ENCODE results near the gene VIPR2.

The VIPR2 gene

DNA sequence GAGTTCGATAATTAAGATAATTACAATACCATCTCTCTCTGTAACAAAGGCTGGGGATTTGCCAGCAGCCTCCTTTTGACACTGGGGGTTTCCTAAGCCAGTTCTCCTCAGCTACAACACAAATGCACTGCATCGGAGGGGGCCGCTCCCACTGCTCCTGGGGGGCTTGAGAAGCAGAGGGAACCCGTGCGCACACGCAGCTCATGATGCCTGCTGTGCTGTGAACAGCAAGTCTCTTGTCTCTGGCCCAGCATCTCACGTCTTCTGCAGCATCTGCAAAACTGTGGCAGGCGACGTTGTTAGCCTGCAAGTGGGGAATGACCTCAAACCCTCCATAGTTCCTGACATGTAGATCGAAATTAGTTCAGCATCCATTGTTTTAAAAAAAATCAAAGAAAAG, 5.5 kb downstream of the VIPR2 start:
- H3K4me1 ChIP-seq (ENCODE audit: low read length) = no peaks in the 10 kb centered on the region
- DNase-seq = no peak
- H3K79me2 ChIP-seq (ENCODE audit: low read length) = no peaks in the 10 kb centered on the region
- no peak overlapping the region for H3K4me2 ChIP-seq (ENCODE audit: low read depth, low read length)
- no peak overlapping the region for H2AFZ ChIP-seq (ENCODE audit: low read length)
- H3K27me3 ChIP-seq (replicated peaks; ENCODE audit: insufficient read depth, low read length) = 0 out of 2 replicates have a peak, but pooled peaks cover 4% of the 10 kb centered on the region
- no peak for TF ChIP-seq EZH2 (optimal IDR thresholded peaks at IDR 0.05; ENCODE audit: low read depth, low read length)
- H3F3A ChIP-seq (ENCODE audit: insufficient read depth, low read length) = no peaks in the 10 kb centered on the region
- no peaks in the 10 kb centered on the region for H4K20me1 ChIP-seq (ENCODE audit: insufficient read depth, low read length)
- no peak overlapping the region for H3K27ac ChIP-seq (ENCODE audit: low read length)
- no peaks in the 10 kb centered on the region for H3K36me3 ChIP-seq (replicated peaks; ENCODE audit: insufficient read depth, low read length)
- no peaks in the 10 kb centered on the region for H3K9me2 ChIP-seq (replicated peaks; ENCODE audit: insufficient read depth, low read length)
- no peak overlapping the region for H3K4me3 ChIP-seq (ENCODE audit: low read length)
- no peak overlapping the region for H3K9ac ChIP-seq (ENCODE audit: low read length)
- no peaks in the 10 kb centered on the region for H3K9me3 ChIP-seq (replicated peaks; ENCODE audit: insufficient read depth, low read length)

GRCh38 chr7:159138508-159138907, 6.2 kb downstream of the VIPR2 start:
- Histone ChIP-seq H3K4me2 (ENCODE audit: low read depth, low read length) (no peak overlapping the region), H2AFZ (ENCODE audit: low read length) (no peak overlapping the region), H3K4me3 (ENCODE audit: low read length) (no peak overlapping the region), H3K27ac (ENCODE audit: low read length) (no peak overlapping the region), H3K9me3 (replicated peaks; ENCODE audit: insufficient read depth, low read length) (no peaks in the 10 kb centered on the region), H3K9me2 (replicated peaks; ENCODE audit: insufficient read depth, low read length) (no peaks in the 10 kb centered on the region), H3K9ac (ENCODE audit: low read length) (no peak overlapping the region), H3K4me1 (ENCODE audit: low read length) (no peaks in the 10 kb centered on the region), H3K36me3 (replicated peaks; ENCODE audit: insufficient read depth, low read length) (no peaks in the 10 kb centered on the region), H3K27me3 (replicated peaks; ENCODE audit: insufficient read depth, low read length) (0 out of 2 replicates have a peak, but pooled peaks cover 4% of the 10 kb centered on the region), H4K20me1 (ENCODE audit: insufficient read depth, low read length) (no peaks in the 10 kb centered on the region), H3K79me2 (ENCODE audit: low read length) (no peaks in the 10 kb centered on the region), H3F3A (ENCODE audit: insufficient read depth, low read length) (no peaks in the 10 kb centered on the region)
- DNase-seq = no peak
- TF ChIP-seq, protein P1, sequence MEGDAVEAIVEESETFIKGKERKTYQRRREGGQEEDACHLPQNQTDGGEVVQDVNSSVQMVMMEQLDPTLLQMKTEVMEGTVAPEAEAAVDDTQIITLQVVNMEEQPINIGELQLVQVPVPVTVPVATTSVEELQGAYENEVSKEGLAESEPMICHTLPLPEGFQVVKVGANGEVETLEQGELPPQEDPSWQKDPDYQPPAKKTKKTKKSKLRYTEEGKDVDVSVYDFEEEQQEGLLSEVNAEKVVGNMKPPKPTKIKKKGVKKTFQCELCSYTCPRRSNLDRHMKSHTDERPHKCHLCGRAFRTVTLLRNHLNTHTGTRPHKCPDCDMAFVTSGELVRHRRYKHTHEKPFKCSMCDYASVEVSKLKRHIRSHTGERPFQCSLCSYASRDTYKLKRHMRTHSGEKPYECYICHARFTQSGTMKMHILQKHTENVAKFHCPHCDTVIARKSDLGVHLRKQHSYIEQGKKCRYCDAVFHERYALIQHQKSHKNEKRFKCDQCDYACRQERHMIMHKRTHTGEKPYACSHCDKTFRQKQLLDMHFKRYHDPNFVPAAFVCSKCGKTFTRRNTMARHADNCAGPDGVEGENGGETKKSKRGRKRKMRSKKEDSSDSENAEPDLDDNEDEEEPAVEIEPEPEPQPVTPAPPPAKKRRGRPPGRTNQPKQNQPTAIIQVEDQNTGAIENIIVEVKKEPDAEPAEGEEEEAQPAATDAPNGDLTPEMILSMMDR (IDR thresholded peaks at IDR 0.05; ENCODE audit: low read length) = no peak
- TF ChIP-seq EZH2phosphoT487 (IDR thresholded peaks at IDR 0.05; ENCODE audit: low read length) (no peak), EZH2 (optimal IDR thresholded peaks at IDR 0.05; ENCODE audit: low read depth, low read length) (no peak)

DNA sequence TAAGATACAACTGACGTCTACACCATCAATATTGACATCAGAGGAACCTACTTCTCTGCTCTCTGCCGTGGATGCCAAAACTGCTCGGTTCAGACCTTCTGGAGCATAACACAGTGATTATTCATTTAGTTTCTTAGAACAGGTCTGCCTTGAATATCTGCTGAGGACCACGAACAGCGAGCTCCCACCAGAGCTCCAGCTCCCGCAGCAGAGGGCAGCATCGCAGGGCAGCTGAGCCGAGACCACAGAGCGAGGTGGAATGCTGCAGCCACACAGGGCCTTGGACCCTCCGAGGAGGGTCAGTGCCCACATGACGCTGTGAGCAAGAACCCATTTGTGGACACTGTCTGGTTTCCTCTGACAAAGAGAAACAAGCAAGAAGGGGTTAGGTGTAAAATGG, 6.8 kb downstream of the VIPR2 start:
- no peak overlapping the region for H3K27ac ChIP-seq (ENCODE audit: low read length)
- H3K4me1 ChIP-seq (ENCODE audit: low read length) = no peaks in the 10 kb centered on the region
- DNase-seq = no peak
- no peaks in the 10 kb centered on the region for H3K79me2 ChIP-seq (ENCODE audit: low read length)
- no peak overlapping the region for H2AFZ ChIP-seq (ENCODE audit: low read length)
- H3K9ac ChIP-seq (ENCODE audit: low read length) = no peak overlapping the region
- H3K9me3 ChIP-seq (replicated peaks; ENCODE audit: insufficient read depth, low read length) = no peaks in the 10 kb centered on the region
- H4K20me1 ChIP-seq (ENCODE audit: insufficient read depth, low read length) = no peaks in the 10 kb centered on the region
- no peak overlapping the region for H3K4me3 ChIP-seq (ENCODE audit: low read length)
- TF ChIP-seq EZH2 (optimal IDR thresholded peaks at IDR 0.05; ENCODE audit: low read depth, low read length) (no peak), EZH2phosphoT487 (IDR thresholded peaks at IDR 0.05; ENCODE audit: low read length) (no peak)
- TF ChIP-seq, protein P1 (IDR thresholded peaks at IDR 0.05; ENCODE audit: low read length) = no peak
- H3K9me2 ChIP-seq (replicated peaks; ENCODE audit: insufficient read depth, low read length) = no peaks in the 10 kb centered on the region
- H3K36me3 ChIP-seq (replicated peaks; ENCODE audit: insufficient read depth, low read length) = no peaks in the 10 kb centered on the region
- H3F3A ChIP-seq (ENCODE audit: insufficient read depth, low read length) = no peaks in the 10 kb centered on the region
- 0 out of 2 replicates have a peak, but pooled peaks cover 4% of the 10 kb centered on the region for H3K27me3 ChIP-seq (replicated peaks; ENCODE audit: insufficient read depth, low read length)
- H3K4me2 ChIP-seq (ENCODE audit: low read depth, low read length) = no peak overlapping the region

- Histone ChIP-seq H3K36me3 (replicated peaks; ENCODE audit: insufficient read depth, low read length) (no peaks in the 10 kb centered on the region), H2AFZ (ENCODE audit: low read length) (no peak overlapping the region), H3K9ac (ENCODE audit: low read length) (no peak overlapping the region), H4K20me1 (ENCODE audit: insufficient read depth, low read length) (no peaks in the 10 kb centered on the region), H3K4me3 (ENCODE audit: low read length) (no peak overlapping the region), H3K27ac (ENCODE audit: low read length) (no peak overlapping the region), H3K9me2 (replicated peaks; ENCODE audit: insufficient read depth, low read length) (no peaks in the 10 kb centered on the region), H3K4me2 (ENCODE audit: low read depth, low read length) (no peak overlapping the region), H3K79me2 (ENCODE audit: low read length) (no peaks in the 10 kb centered on the region), H3K4me1 (ENCODE audit: low read length) (no peaks in the 10 kb centered on the region), H3K9me3 (replicated peaks; ENCODE audit: insufficient read depth, low read length) (no peaks in the 10 kb centered on the region), H3F3A (ENCODE audit: insufficient read depth, low read length) (no peaks in the 10 kb centered on the region), H3K27me3 (replicated peaks; ENCODE audit: insufficient read depth, low read length) (0 out of 2 replicates have a peak, but pooled peaks cover 4% of the 10 kb centered on the region)
- TF ChIP-seq EZH2phosphoT487 (IDR thresholded peaks at IDR 0.05; ENCODE audit: low read length) = no peak
- no peak for TF ChIP-seq EZH2 (optimal IDR thresholded peaks at IDR 0.05; ENCODE audit: low read depth, low read length)
- TF ChIP-seq, protein P1 (IDR thresholded peaks at IDR 0.05; ENCODE audit: low read length) = no peak
- DNase-seq = no peak
Observed at GRCh38 chr7:159136846-159137245, 7.8 kb downstream of the VIPR2 start.

Measured in MM.1S (cell line).